NCI-H82 (cell line): Measurements from ENCODE around the gene DRC7.

Source experiments
- DNase-seq: peaks from one replicate; lab custom pipeline; 2025; lab: John Stamatoyannopoulos, UW

Gene DRC7

GRCh38 chr16:57675741-57676551 lies 18.7 kb upstream of the DRC7 start:
- DNase-seq = peak; percentile 48

- DNase-seq = no peak
Measured at GRCh38 chr16:57676553-57677085, 18.0 kb upstream of the DRC7 start.

DNA sequence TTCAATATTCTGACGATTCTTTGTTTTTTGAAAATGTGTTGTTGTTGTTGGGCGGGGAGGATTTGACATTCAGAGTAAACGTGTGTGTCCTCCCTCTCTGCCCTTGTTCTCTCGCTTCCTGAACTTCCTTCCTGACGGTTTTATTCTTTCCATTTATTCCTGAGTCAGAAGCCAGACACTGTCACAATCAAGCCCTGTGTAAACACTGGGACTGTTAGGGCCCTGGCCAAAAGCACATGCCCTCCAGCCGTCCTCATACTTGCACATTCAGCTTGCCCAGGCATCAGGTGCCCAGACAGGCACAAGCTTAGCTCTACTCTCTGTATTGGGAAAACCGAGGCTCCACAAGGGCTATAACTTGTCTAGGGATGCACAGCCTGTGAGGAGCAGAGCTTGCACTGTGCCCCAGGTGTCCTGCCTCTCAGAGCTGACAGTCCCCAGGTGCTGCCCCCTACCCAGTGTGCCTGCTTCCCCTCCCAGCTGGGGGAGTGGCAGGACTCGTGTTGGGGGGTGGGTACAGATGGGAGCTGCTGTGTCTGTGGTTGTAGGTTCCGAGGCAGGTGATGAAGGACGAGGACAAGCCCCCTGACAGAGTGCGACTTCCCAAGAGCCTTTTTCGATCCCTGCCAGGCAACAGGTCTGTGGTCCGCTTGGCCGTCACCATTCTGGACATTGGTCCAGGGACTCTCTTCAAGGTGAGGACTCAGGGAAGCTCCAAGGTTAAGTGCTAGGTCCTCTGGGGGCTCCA lies 16.8 kb upstream of the DRC7 start:
- no peak for DNase-seq

GRCh38 chr16:57679016-57679415 lies 15.6 kb upstream of the DRC7 start:
- no peak for DNase-seq

DNA sequence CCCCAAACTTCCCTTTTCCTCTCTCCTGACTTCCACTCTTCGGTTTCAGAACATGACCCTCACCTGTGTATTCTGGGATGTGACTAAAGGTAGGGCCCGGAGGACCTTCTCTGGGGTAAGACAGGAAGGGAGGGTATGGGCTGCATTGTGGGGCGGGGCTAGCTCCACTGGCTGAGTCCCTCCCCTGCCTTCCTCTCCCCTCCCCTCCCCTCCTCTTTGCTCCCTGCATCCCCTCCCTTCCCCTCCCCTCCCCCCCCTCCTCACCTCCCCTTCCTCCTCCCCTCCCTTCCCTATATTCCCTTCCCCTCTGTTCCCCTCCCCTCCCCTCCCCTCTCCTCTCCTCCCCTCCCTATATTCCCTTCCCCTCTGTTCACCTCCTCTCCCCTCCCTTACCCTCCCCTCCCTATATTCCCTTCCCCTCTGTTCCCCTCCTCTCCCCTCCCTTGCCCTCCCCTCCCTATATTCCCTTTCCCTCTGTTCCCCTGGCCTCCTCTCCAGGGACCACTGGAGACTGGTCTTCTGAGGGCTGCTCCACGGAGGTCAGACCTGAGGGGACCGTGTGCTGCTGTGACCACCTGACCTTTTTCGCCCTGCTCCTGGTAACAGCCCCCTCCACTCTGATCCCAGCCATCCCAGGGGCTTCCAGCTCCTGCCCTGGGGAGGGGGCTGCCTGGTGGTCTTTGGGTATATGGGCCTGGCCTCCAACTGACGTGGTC lies 14.7 kb upstream of the DRC7 start:
- no peak for DNase-seq

DNA sequence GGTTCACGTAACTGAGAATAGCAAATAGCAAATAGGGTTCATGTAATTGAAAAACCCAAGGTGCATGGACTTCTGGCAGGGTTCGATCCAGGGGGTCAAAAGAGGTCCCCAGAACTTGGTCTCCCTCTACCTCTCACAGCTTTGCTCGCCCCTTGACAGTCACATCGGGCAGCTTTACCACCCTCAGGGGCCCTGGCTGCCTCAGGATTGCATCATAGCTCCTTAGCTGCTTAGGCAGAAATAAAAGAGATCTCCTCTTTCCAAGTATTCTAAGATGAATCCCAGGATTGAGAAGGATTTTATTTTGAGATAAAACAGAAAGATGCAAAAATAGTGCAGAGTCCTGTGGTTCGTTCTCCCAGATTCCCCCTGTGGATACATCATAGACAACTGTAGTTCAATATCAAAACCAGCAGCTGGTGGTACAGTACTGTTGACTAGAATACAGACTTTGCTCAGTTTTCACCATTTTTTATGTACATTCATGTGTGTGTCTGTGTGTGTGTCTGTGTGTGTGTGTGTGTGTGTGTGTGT lies 13.7 kb upstream of the DRC7 start:
- DNase-seq = no peak

DNA sequence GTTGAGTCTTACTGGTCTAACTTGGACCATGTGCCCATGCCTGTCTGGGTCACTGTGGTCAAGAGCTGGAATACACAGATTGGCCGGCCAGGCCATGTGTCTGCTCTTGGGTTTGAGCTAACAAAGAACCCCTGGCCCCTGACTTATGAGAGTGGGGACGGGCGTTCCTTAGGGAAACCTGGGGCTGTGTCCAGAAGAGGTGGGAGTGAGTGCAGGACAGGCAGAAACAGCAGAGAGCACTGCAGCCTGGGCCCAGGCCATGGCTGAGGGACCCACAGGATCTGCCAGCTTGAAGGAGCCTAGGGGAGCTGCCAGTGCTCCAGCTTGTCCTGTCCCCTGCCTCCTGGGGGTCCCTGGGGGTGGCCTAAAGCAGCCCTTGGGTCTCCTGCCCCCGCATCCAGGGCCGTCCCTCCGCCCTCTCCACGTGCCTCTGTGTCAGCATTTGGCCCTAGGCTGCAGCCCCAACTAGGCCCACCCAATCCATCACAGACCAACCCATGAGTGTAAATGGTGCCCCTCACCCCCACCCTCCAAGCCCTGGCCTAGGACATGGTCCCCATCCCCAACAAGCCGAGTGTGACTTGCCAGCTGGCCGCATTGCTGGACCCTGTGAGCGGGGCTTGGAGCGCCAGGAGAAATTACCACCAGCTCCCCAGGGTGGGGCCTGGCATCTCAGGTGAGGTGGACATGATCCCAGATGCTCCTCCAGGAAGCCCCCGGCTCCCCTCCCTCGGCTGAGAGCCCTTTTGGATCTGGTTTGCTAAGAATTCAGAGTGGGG lies 12.5 kb upstream of the DRC7 start:
- DNase-seq = no peak

DNA sequence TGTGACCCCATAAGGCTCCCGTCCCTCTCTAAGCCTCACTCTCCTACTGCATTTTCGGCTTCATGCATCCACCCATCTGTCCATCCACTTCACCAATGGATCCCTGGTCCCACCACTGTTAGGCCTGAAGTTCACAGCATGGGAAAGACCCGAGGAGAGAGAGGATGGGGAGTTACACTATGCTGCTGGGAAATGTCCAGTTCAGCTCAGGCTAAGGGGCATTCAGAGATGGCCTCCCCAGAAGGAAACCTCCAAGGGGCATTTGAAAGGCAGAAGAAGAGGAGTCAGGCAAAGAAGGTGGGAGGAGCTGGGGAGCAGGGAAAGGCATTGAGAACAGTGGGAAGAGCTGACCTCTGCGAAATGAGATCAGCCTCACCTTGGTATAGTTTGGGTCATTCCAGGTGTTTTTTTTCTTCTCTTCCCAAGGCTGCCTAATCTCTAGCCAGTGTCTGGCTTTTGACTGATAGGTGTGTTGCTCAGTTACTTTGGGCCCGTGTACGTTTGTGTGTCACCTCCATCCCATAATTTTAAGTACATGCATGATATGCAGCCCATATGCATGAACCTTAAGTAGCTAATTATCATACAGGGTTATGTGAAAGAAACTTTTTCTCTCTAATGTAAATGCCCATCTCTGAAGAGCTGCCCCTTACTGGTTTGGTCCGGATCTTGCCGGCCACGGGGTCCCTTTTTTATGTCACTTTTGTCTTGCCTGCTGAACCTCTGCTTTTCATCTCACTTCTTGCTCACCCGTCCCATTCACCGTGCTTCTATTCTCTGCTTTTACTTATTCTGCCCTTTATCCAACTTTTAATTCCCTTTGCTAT lies 11.6 kb upstream of the DRC7 start:
- no peak for DNase-seq

GRCh38 chr16:57683636-57684545 lies 10.7 kb upstream of the DRC7 start:
- no peak for DNase-seq

GRCh38 chr16:57684626-57685358 lies 9.8 kb upstream of the DRC7 start:
- no peak for DNase-seq

DNA sequence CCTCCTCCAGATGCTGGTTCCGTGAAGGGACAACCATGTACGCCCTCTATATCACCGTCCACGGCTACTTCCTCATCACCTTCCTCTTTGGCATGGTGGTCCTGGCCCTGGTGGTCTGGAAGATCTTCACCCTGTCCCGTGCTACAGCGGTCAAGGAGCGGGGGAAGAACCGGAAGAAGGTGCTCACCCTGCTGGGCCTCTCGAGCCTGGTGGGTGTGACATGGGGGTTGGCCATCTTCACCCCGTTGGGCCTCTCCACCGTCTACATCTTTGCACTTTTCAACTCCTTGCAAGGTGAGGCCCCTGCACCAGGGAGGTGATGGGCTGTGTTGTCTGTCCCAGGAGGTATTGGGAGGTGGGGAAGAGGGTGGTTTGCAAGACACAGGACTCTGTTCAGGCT lies 9.0 kb upstream of the DRC7 start:
- DNase-seq = no peak

DNA sequence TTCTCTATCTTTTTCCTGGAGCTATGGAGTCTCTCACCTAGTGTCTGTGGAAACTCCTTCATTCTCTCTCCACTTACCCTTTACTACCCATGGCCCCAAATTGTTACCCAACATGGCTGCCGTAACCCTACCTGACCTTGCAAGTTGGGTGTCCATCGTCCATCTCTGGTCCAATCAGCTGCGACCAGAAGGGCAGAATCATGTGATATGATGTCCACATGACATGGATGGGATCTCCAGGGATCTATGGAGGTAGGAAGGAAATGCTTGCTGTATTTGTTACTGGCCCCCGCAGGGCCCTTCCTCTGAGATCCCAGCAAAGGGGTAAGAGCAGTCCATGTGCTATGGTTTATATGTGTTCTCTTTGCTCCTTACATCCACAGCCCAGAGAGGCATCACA lies 8.0 kb upstream of the DRC7 start:
- DNase-seq = peak; percentile 3

GRCh38 chr16:57687363-57687929 lies 7.2 kb upstream of the DRC7 start:
- no peak for DNase-seq

DNA sequence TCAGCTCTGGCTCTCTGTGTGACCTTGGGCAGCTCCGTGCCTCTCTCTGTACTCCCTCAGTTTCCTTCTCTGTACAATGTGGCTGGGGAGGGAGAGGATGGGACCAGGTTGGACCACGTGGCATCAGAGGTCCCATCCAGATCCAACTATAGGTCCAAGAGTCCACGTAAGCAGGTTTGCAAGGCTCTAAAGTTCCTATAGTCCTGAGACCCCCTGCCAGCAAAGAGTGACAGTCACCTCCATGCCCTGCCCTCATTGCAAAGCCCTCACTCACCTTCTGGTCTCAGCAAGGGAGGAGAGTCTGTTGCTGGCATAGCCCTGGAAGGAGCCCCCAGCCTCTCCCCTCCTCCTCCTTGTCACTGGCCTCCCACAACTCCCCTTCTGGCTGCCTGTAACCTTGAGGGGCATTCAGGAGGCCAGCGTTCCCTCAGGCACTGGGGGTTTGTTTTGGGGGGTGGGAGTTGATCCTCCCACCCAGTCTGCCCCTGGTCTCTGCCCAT lies 6.1 kb upstream of the DRC7 start:
- no peak for DNase-seq

- no peak for DNase-seq
Measured at GRCh38 chr16:57688987-57689761, 5.4 kb upstream of the DRC7 start.

GRCh38 chr16:57689762-57690558 lies 4.6 kb upstream of the DRC7 start:
- peak; percentile 48 for DNase-seq
